CD14-positive monocyte (primary cell): ENCODE results near the gene CRABP2. TPM values are rescaled to one million over a fixed set of nuclear protein-coding genes. Genes with fewer than 3 reads are reported as not detected.

Source experiments
- DNase-seq, 3 donors: peaks; one replicate each; pipeline ENCODE4 v3.0.0-alpha.2; 2011 to 2022
- H2AFZ ChIP-seq: 2 replicates; pipeline ENCODE4 v1.6.0; 2012; ENCODE audit warnings: mild to moderate bottlenecking, low read depth, low read length, inconsistent platforms; ENCODE audit not compliant: insufficient read depth, poor library complexity, severe bottlenecking
- H3K27ac ChIP-seq, 2 donors: 1 replicate in 1 of 2; 2 replicates in 1 of 2; pipeline ENCODE4 v1.5.1; 2012 to 2013; ENCODE audit warnings: low read length in 2 of 2, control low read depth in 1 of 2, inconsistent platforms in 1 of 2, low read depth in 1 of 2, mild to moderate bottlenecking in 1 of 2
- H3K27me3 ChIP-seq, 2 donors: one replicate each; pipeline versions ENCODE4 v1.6.0 to v1.6.1; 2011 to 2013; ENCODE audit warnings: low read length in 2 of 2; ENCODE audit not compliant: control insufficient read depth in 2 of 2, insufficient read depth in 2 of 2
- H3K36me3 ChIP-seq, 2 donors: replicated peaks in 1 of 2; 1 replicate in 1 of 2; 2 replicates in 1 of 2; pipeline versions ENCODE4 v1.5.1 to v1.6.1; 2012 to 2013; ENCODE audit warnings: low read length in 2 of 2, control low read depth in 1 of 2, inconsistent platforms in 1 of 2, mild to moderate bottlenecking in 1 of 2; ENCODE audit not compliant: insufficient read depth in 2 of 2, control insufficient read depth in 1 of 2
- H3K4me1 ChIP-seq, 2 donors: 1 replicate in 1 of 2; 2 replicates in 1 of 2; pipeline versions ENCODE4 v1.5.1 to v1.6.1; 2012 to 2013; ENCODE audit warnings: low read length in 2 of 2, control low read depth in 1 of 2, inconsistent platforms in 1 of 2, mild to moderate bottlenecking in 1 of 2, moderate library complexity in 1 of 2; ENCODE audit not compliant: insufficient read depth in 2 of 2, control insufficient read depth in 1 of 2
- H3K4me2 ChIP-seq: replicated peaks from 2 replicates; pipeline ENCODE3; 2012; ENCODE audit warnings: low read length, moderate library complexity, mild to moderate bottlenecking; ENCODE audit not compliant: poor library complexity, severe bottlenecking; ENCODE audit errors: extremely low read depth
- H3K4me3 ChIP-seq, 3 experiments: fragments of 200-600 bp in 1 of 3; sonication (generic) in 1 of 3; replicated peaks in 1 of 3; 1 replicate in 2 of 3; 2 replicates in 1 of 3; pipeline ENCODE4 v1.5.1; 2011 to 2013; ENCODE audit warnings: low read length in 3 of 3, mild to moderate bottlenecking in 3 of 3, control low read depth in 2 of 3, low read depth in 2 of 3, inconsistent platforms in 1 of 3, moderate library complexity in 1 of 3
- H3K79me2 ChIP-seq: 2 replicates; pipeline ENCODE4 v1.6.0; 2012; ENCODE audit warnings: mild to moderate bottlenecking, control low read depth, inconsistent platforms, low read length, moderate library complexity; ENCODE audit not compliant: insufficient read depth
- H3K9ac ChIP-seq: 2 replicates; pipeline ENCODE4 v1.6.0; 2017; ENCODE audit warnings: low read length, mild to moderate bottlenecking; ENCODE audit not compliant: insufficient read depth, poor library complexity, severe bottlenecking
- H3K9me3 ChIP-seq, 2 donors: replicated peaks in 1 of 2; 1 replicate in 1 of 2; 2 replicates in 1 of 2; pipeline versions ENCODE4 v1.5.1 to v1.6.1; 2012 to 2013; ENCODE audit warnings: low read length in 2 of 2, control low read depth in 1 of 2; ENCODE audit not compliant: control insufficient read depth in 1 of 2, insufficient read depth in 1 of 2
- H4K20me1 ChIP-seq: 2 replicates; pipeline ENCODE4 v1.6.0; 2012; ENCODE audit warnings: mild to moderate bottlenecking, low read length, control low read depth, moderate library complexity; ENCODE audit not compliant: insufficient read depth
- H3K27ac Mint-ChIP-seq, 7 donors: one replicate each; pipeline ENCODE4 v1.8.0; 2020; ENCODE audit warnings: mild to moderate bottlenecking in 7 of 7, mixed read lengths in 7 of 7, moderate library complexity in 6 of 7, inconsistent platforms in 2 of 7
- H3K27me3 Mint-ChIP-seq, 3 donors: one replicate each; pipeline ENCODE4 v1.8.0; 2021 to 2022; ENCODE audit warnings: low read depth in 3 of 3, mild to moderate bottlenecking in 3 of 3, mixed read lengths in 3 of 3, moderate library complexity in 3 of 3, inconsistent platforms in 1 of 3
- H3K36me3 Mint-ChIP-seq, 2 donors: one replicate each; pipeline ENCODE4 v1.8.0; 2020; ENCODE audit warnings: mixed read lengths in 2 of 2, inconsistent platforms in 1 of 2, mild to moderate bottlenecking in 1 of 2
- H3K4me1 Mint-ChIP-seq: one replicate; pipeline ENCODE4 v1.8.0; 2020; ENCODE audit warnings: mild to moderate bottlenecking, mixed read lengths
- H3K4me3 Mint-ChIP-seq, 2 donors: one replicate each; pipeline ENCODE4 v1.8.0; 2020; ENCODE audit warnings: mild to moderate bottlenecking in 2 of 2, mixed read lengths in 2 of 2, moderate library complexity in 1 of 2
- H3K9me3 Mint-ChIP-seq, 7 donors: one replicate each; pipeline ENCODE4 v1.8.0; 2020 to 2022; ENCODE audit warnings: mixed read lengths in 7 of 7, mild to moderate bottlenecking in 6 of 7, moderate library complexity in 6 of 7, inconsistent platforms in 2 of 7
- WGBS: methylation state at CpG from one replicate; pipeline ENCODE4 v1.1.5; 2013; ENCODE audit warnings: missing lambda C conversion rate; ENCODE audit not compliant: insufficient coverage; 5-methylcytosine and 5-hydroxymethylcytosine counted together
- intact Hi-C, 2 donors: fragments of 100-400 bp; cut with micrococcal nuclease; formaldehyde crosslinking; loops; one replicate each; pipeline versions ENCODE4 v1.15.0 to v1.15.1; 2023
- polyA plus RNA-seq, 3 donors: library from polyadenylated mRNA; depleted of rRNA in 1 of 3; unstranded in 2 of 3; stranded (reverse) in 1 of 3; fragments of 300-500 nt in 2 of 3; fragments of >200 nt in 1 of 3; fragmentation: Illumina TruSeq in 2 of 3; gene quantifications; 1 replicate in 2 of 3; 2 replicates in 1 of 3; pipeline ENCODE4 v1.2.3, GENCODE V29; 2012 to 2021
- TF ChIP-seq, protein P1 (sequence below): fragments of 200-600 bp; IDR thresholded peaks from one replicate; pipeline ENCODE4 v1.8.0; 2022; ENCODE audit warnings: antibody characterized with exemption, mild to moderate bottlenecking

Gene CRABP2
- polyA plus RNA-seq, 3 donors = 0.23 to 1.8 TPM; not detected in 1

DNA sequence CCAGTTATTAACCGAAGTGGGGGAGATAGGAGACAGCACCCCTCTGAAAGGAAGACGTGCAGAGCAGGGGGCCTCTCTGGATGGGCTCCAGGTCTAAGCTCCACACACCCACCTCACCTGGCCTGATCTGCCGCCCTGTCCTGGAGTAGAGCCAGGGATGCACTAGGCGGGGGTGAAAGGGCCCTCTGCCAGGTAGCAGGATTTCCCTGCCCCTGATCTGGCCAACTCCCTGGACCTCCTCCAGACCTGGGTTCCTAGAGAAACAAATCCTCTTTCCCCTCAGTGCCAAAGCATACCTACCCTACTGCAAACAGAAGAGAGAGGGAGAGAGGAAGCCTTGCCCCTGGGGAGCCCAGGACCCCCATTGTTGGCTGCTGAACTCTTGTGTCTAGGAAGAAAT lies 2.0 kb downstream of the CRABP2 start:
- Mint-ChIP-seq H3K27ac (no peak overlapping the region), H3K4me3 (peak overlapping the region in 1 of 2 donors; percentile 58), H3K36me3 (peaks cover 0 to 7% of the 10 kb centered on the region in 2 donors), H3K27me3 (peaks cover 76 to 83% (median 82%) of the 10 kb centered on the region in 3 donors), H3K4me1 (peaks cover 28% of the 10 kb centered on the region), H3K9me3 (peaks cover 0 to 25% (median 10%) of the 10 kb centered on the region in 7 donors)
- H3K4me2 ChIP-seq = no peak overlapping the region
- peaks cover 0 to 15% of the 10 kb centered on the region in 2 donors for H3K9me3 ChIP-seq
- H3K79me2 ChIP-seq = no peaks in the 10 kb centered on the region
- H3K36me3 ChIP-seq = no peaks in the 10 kb centered on the region
- WGBS = 83% methylated on average over 1 of the region's 4 CpGs
- intact Hi-C loops = no loop called here
- TF ChIP-seq, protein P1, sequence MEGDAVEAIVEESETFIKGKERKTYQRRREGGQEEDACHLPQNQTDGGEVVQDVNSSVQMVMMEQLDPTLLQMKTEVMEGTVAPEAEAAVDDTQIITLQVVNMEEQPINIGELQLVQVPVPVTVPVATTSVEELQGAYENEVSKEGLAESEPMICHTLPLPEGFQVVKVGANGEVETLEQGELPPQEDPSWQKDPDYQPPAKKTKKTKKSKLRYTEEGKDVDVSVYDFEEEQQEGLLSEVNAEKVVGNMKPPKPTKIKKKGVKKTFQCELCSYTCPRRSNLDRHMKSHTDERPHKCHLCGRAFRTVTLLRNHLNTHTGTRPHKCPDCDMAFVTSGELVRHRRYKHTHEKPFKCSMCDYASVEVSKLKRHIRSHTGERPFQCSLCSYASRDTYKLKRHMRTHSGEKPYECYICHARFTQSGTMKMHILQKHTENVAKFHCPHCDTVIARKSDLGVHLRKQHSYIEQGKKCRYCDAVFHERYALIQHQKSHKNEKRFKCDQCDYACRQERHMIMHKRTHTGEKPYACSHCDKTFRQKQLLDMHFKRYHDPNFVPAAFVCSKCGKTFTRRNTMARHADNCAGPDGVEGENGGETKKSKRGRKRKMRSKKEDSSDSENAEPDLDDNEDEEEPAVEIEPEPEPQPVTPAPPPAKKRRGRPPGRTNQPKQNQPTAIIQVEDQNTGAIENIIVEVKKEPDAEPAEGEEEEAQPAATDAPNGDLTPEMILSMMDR = no peak
- DNase-seq = no peak
- peaks cover 20 to 22% of the 10 kb centered on the region in 2 donors for H3K4me1 ChIP-seq
- H4K20me1 ChIP-seq = no peaks in the 10 kb centered on the region
- no peak overlapping the region for H3K27ac ChIP-seq
- no peak overlapping the region for H2AFZ ChIP-seq
- no peak overlapping the region for H3K9ac ChIP-seq
- no peak overlapping the region for H3K4me3 ChIP-seq
- H3K27me3 ChIP-seq = peaks cover 44 to 75% of the 10 kb centered on the region in 2 donors

DNA sequence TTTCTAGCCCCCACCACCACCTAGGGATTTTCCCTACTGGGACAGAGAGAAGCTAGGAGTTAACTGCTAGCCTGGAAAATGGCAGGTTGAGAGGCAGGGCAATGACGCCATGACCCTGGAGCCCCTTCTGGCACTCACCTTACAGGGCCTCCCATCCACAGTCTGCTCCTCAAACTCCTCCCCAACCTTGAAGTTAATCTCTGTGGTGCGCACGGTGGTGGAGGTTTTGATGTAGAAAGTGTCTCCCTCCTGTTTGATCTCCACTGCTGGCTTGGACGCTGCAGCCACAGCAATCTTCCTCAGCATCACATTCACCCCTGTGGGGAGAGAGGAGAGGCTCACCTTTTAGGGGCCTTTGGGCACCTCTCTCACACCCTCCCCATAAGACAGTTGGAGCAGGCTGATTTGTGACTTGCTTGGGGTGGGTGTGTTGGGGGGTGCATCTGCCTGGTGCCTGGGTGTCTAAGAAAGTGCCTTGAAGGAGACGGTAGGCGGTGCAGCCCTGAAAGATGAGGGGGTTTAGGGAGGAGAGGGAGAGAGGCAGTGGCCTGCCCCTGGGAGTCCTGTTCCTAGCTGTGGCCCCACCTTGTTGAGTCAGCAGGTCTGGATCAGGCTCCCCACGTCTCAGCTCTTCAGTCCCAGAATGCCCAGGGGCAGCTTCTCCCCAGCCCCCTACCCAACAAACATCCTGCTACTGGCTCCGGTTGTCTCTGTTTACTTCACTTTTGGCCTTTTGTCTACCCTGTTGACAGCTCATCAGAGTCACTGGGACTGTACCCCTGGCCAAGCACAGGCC lies 4.4 kb downstream of the CRABP2 start:
- no peak overlapping the region for H2AFZ ChIP-seq
- Mint-ChIP-seq H3K4me1 (peaks cover 16% of the 10 kb centered on the region), H3K36me3 (peaks cover 0 to 5% of the 10 kb centered on the region in 2 donors), H3K4me3 (peak overlapping the region in 1 of 2 donors; percentile 11), H3K27me3 (peaks cover 65 to 66% (median 66%) of the 10 kb centered on the region in 3 donors), H3K9me3 (peaks cover 0 to 16% (median 5%) of the 10 kb centered on the region in 7 donors), H3K27ac (no peak overlapping the region)
- TF ChIP-seq, protein P1 = no peak
- WGBS = 66% methylated on average over 3 of the region's 8 CpGs
- no peaks in the 10 kb centered on the region for H3K36me3 ChIP-seq
- peaks cover 31 to 56% of the 10 kb centered on the region in 2 donors for H3K27me3 ChIP-seq
- no peak overlapping the region for H3K27ac ChIP-seq
- DNase-seq = no peak
- H3K9me3 ChIP-seq = peaks cover 0 to 15% of the 10 kb centered on the region in 2 donors
- H3K4me2 ChIP-seq = no peak overlapping the region
- no peaks in the 10 kb centered on the region for H3K79me2 ChIP-seq
- intact Hi-C loops = no loop called here
- peaks cover 13 to 14% of the 10 kb centered on the region in 2 donors for H3K4me1 ChIP-seq
- no peak overlapping the region for H3K9ac ChIP-seq
- no peak overlapping the region for H3K4me3 ChIP-seq
- no peaks in the 10 kb centered on the region for H4K20me1 ChIP-seq
